ENCODE measurements around the gene POLD1. TPM values are rescaled to one million over a fixed set of nuclear protein-coding genes. Genes with fewer than 3 reads are reported as not detected.
A peak's percentile ranks its signal among the peaks of the same experiment; 100 is the strongest.

The POLD1 gene
- total RNA-seq, 1 donor, result 25.0 TPM

GRCh38 chr19:50455992-50456391, 71.8 kb downstream of the POLD1 start:
- H3K4me3 ChIP-seq (ENCODE audit: low read depth, low read length), result no peak overlapping the region
- DNase-seq (ENCODE audit: low read depth), result no peak
- TF ChIP-seq CTCF (IDR thresholded peaks at IDR 0.05; ENCODE audit: insufficient read depth, low read depth, low read length), result no peak

GRCh38 chr19:50457300-50457699, 73.2 kb downstream of the POLD1 start:
- no peak for DNase-seq (ENCODE audit: low read depth)
- H3K4me3 ChIP-seq (ENCODE audit: low read depth, low read length), result no peak overlapping the region
- TF ChIP-seq CTCF (IDR thresholded peaks at IDR 0.05; ENCODE audit: insufficient read depth, low read depth, low read length), result no peak

- no peak for TF ChIP-seq CTCF (IDR thresholded peaks at IDR 0.05; ENCODE audit: insufficient read depth, low read depth, low read length)
- no peak overlapping the region for H3K4me3 ChIP-seq (ENCODE audit: low read depth, low read length)
- DNase-seq (ENCODE audit: low read depth), result no peak
Observed at GRCh38 chr19:50458396-50459066, 74.4 kb downstream of the POLD1 start.

GRCh38 chr19:50459067-50459456, 74.9 kb downstream of the POLD1 start:
- H3K4me3 ChIP-seq (ENCODE audit: low read depth, low read length), result no peak overlapping the region
- TF ChIP-seq CTCF (IDR thresholded peaks at IDR 0.05; ENCODE audit: insufficient read depth, low read depth, low read length), result no peak
- no peak for DNase-seq (ENCODE audit: low read depth)

- DNase-seq (ENCODE audit: low read depth), result no peak
- no peak for TF ChIP-seq CTCF (IDR thresholded peaks at IDR 0.05; ENCODE audit: insufficient read depth, low read depth, low read length)
Observed at GRCh38 chr19:50459638-50460037, 75.5 kb downstream of the POLD1 start.

GRCh38 chr19:50460161-50460765, 76.1 kb downstream of the POLD1 start:
- DNase-seq (ENCODE audit: low read depth), result peak; percentile 16
- no peak for TF ChIP-seq CTCF (IDR thresholded peaks at IDR 0.05; ENCODE audit: insufficient read depth, low read depth, low read length)
- H3K4me3 ChIP-seq (ENCODE audit: low read depth, low read length), result no peak overlapping the region

More at GRCh38 chr19:50459638-50460037, 75.5 kb downstream of the POLD1 start:
- no peak overlapping the region for H3K4me3 ChIP-seq (ENCODE audit: low read depth, low read length)
